OCI-LY7 (cell line): ENCODE data around the gene ACSS2.
"Not testable (repeated sequence)": the region's sequence is repeated elsewhere in the genome, so short reads cannot be mapped to it uniquely, and the experiment has no call there.

Experiments
- CTCF ChIP-seq: fragments of 200-600 bp; sonication (generic); conservative IDR thresholded peaks from 2 replicates; pipeline ENCODE4 v1.5.1; 2014; ENCODE audit warnings: mild to moderate bottlenecking, antibody characterized with exemption, low read length, moderate library complexity, mixed read lengths
- EZH2phosphoT487 ChIP-seq: fragments of 200-600 bp; sonication (generic); IDR thresholded peaks from 2 replicates; pipeline ENCODE4 v1.6.1; 2018; ENCODE audit warnings: low read depth, borderline replicate concordance, mild to moderate bottlenecking, mixed run types, antibody characterized with exemption, low read length, moderate library complexity, mixed read lengths

GRCh38 chr20:34880971-34881370 is 4.6 kb downstream of the ACSS2 start:
- TF ChIP-seq CTCF, EZH2phosphoT487: not testable (repeated sequence)
